ENCODE results near the gene TRABD2B.

- TF ChIP-seq, protein P1, sequence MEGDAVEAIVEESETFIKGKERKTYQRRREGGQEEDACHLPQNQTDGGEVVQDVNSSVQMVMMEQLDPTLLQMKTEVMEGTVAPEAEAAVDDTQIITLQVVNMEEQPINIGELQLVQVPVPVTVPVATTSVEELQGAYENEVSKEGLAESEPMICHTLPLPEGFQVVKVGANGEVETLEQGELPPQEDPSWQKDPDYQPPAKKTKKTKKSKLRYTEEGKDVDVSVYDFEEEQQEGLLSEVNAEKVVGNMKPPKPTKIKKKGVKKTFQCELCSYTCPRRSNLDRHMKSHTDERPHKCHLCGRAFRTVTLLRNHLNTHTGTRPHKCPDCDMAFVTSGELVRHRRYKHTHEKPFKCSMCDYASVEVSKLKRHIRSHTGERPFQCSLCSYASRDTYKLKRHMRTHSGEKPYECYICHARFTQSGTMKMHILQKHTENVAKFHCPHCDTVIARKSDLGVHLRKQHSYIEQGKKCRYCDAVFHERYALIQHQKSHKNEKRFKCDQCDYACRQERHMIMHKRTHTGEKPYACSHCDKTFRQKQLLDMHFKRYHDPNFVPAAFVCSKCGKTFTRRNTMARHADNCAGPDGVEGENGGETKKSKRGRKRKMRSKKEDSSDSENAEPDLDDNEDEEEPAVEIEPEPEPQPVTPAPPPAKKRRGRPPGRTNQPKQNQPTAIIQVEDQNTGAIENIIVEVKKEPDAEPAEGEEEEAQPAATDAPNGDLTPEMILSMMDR (conservative IDR thresholded peaks at IDR 0.05; ENCODE audit: low read depth in 2 of 2): no peak
- TF ChIP-seq POLR2AphosphoS5 (IDR thresholded peaks at IDR 0.05; ENCODE audit: low read depth): no peak
- no peak for TF ChIP-seq JUNB (IDR thresholded peaks at IDR 0.05; ENCODE audit: unreplicated experiment)
- TF ChIP-seq EZH2 (IDR thresholded peaks at IDR 0.05; ENCODE audit: low read depth, unreplicated experiment): no peak
- TF ChIP-seq EZH2phosphoT487 (IDR thresholded peaks at IDR 0.05; ENCODE audit: unreplicated experiment): no peak
- TF ChIP-seq, protein P2, sequence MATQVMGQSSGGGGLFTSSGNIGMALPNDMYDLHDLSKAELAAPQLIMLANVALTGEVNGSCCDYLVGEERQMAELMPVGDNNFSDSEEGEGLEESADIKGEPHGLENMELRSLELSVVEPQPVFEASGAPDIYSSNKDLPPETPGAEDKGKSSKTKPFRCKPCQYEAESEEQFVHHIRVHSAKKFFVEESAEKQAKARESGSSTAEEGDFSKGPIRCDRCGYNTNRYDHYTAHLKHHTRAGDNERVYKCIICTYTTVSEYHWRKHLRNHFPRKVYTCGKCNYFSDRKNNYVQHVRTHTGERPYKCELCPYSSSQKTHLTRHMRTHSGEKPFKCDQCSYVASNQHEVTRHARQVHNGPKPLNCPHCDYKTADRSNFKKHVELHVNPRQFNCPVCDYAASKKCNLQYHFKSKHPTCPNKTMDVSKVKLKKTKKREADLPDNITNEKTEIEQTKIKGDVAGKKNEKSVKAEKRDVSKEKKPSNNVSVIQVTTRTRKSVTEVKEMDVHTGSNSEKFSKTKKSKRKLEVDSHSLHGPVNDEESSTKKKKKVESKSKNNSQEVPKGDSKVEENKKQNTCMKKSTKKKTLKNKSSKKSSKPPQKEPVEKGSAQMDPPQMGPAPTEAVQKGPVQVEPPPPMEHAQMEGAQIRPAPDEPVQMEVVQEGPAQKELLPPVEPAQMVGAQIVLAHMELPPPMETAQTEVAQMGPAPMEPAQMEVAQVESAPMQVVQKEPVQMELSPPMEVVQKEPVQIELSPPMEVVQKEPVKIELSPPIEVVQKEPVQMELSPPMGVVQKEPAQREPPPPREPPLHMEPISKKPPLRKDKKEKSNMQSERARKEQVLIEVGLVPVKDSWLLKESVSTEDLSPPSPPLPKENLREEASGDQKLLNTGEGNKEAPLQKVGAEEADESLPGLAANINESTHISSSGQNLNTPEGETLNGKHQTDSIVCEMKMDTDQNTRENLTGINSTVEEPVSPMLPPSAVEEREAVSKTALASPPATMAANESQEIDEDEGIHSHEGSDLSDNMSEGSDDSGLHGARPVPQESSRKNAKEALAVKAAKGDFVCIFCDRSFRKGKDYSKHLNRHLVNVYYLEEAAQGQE (IDR thresholded peaks at IDR 0.05; ENCODE audit: unreplicated experiment): no peak
- no peak for TF ChIP-seq STAT1 (IDR thresholded peaks at IDR 0.05; ENCODE audit: unreplicated experiment)
- TF ChIP-seq CREB1 (CRISPR knock-in tag; IDR thresholded peaks at IDR 0.05; ENCODE audit: low read depth): no peak
- no peak for TF ChIP-seq ZNF331 (CRISPR knock-in tag; IDR thresholded peaks at IDR 0.05; ENCODE audit: low read depth)
- no peak for TF ChIP-seq ETS1 (IDR thresholded peaks at IDR 0.05)
- TF ChIP-seq ZNF114 (CRISPR knock-in tag; IDR thresholded peaks at IDR 0.05): no peak
- TF ChIP-seq ZNF462 (CRISPR knock-in tag; IDR thresholded peaks at IDR 0.05): no peak
Measured at GRCh38 chr1:47947531-47947930, 49.7 kb downstream of the TRABD2B start.
